ENCODE data around the gene NRN1L. TPM values are rescaled to one million over a fixed set of nuclear protein-coding genes. Genes with fewer than 3 reads are reported as not detected.

The NRN1L gene
- total and polyA plus RNA-seq, 2 of the 4 experiments (the other 2 are of a cell fraction) = 0.27 TPM; not detected in 1

DNA sequence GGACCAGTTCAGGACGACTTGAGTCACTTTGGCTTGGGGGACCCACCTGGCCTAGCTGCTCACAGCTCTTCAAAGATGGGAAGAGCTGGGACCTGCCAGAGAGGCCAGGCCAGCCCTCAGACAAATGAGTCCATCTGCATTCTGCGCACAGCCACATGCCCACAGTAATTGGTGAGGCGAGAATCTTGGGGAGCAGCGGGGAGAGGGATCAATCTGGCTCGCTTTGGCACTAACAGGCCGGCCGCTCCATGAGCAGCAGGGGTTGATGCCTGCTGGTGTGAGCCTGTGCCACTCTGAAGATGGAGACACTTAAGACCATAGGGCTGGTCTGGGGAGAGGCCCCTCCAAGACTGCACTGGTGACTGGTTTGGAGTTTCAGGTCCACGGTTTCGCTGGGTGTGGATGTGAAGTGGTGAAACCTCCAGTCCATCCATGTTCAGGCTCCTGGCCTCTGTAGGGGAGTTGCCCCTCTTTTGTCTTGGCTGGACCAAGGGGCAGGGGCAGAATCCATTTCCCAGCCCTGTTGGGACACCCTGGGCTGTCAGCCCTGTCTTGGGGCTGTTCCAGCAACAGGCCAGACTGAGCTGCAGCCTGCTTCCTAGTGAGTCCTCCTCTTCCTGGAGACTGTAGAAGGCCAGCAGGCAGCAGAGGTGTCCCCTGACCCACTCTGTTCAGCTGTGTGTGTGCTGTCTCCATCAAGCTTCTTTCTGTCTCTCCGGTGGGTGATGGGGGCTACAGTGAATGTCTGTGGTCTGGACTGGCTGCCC lies 39.6 kb downstream of the NRN1L start (continued):
- no peak for TF ChIP-seq BHLHE40 (IDR thresholded peaks at IDR 0.05; ENCODE audit: low read depth, low read length)

DNA sequence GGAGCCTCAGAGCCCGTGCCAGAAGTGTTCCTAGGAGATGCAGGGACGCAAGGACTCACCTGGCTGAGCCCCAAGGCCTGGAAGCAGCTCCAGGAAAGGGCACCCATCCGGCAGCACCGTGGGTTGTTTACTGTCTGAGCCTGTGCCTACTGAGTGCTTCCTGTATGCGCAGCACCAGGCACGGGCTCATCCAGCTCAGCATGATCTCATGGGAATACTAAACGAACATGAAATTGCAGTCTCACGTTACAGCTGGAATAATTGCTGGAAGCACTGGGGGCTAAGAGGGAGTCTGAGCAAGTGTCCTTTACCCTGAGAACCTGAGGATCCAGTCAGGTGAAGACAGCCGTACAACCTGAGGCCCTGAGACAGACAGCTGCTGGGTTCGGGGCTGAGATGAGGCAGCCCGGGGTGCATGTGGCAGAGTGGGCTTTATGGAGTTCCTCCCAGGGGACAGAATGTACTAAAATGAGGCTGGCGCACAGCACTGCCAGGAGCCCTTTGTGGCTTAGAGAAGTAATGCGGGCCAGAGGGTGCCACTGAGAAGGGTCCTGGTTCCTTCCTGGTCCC lies 41.6 kb downstream of the NRN1L start:
- no peak overlapping the region for H2BK15ac ChIP-seq (ENCODE audit: low read depth, low read length)
- no peak overlapping the region for H3K4me3 ChIP-seq (ENCODE audit: insufficient read depth, low read depth, low read length)
- 0 out of 2 replicates have a peak, but pooled peaks have one; percentile 4 for TF ChIP-seq RAD21 (IDR thresholded peaks at IDR 0.05; ENCODE audit: low read length)
- TF ChIP-seq MXI1 (IDR thresholded peaks at IDR 0.05; ENCODE audit: borderline replicate concordance, low read depth, low read length) = no peak
- TF ChIP-seq MAFK (IDR thresholded peaks at IDR 0.05; ENCODE audit: low read depth, low read length) = no peak
- TF ChIP-seq, protein P1, sequence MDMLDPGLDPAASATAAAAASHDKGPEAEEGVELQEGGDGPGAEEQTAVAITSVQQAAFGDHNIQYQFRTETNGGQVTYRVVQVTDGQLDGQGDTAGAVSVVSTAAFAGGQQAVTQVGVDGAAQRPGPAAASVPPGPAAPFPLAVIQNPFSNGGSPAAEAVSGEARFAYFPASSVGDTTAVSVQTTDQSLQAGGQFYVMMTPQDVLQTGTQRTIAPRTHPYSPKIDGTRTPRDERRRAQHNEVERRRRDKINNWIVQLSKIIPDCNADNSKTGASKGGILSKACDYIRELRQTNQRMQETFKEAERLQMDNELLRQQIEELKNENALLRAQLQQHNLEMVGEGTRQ (IDR thresholded peaks at IDR 0.05; ENCODE audit: low read depth, low read length) = no peak
- TF ChIP-seq CEBPB (IDR thresholded peaks at IDR 0.05; ENCODE audit: low read depth, low read length) = no peak
- peaks cover 5 to 44% of the 10 kb centered on the region in 2 experiments; a peak in 2 of 4 replicates for H3K79me1 ChIP-seq (ENCODE audit: low read depth in 1 of 2, low read length in 2 of 2)
- ChIA-PET CTCF (interaction anchor here (1.3 kb wide), 1 partner anchor 110 kb away, joined by 4 read pairs; no protein-coding TSS in a partner anchor), POLR2A (ENCODE audit: unreplicated experiment) (no interaction called here)
- H4K91ac ChIP-seq (ENCODE audit: insufficient read depth, low read depth, low read length) = no peak overlapping the region
- in situ Hi-C loops (cut with MboI; ENCODE audit: low sequenced_read_pairs) = loop anchor here (5.0 to 25.0 kb wide), 3 partner anchors 114 to 389 kb away; partner anchors contain the start of gene RIPOR1
- no peak overlapping the region for H3K4ac ChIP-seq (ENCODE audit: low read depth, low read length)
- no peak overlapping the region for H3K9ac ChIP-seq (ENCODE audit: low read depth, low read length)
- intact Hi-C loops (cut with micrococcal nuclease) = no loop called here
- no peak overlapping the region for H2BK20ac ChIP-seq (ENCODE audit: low read depth, low read length)
- H3K36me3 ChIP-seq (ENCODE audit: control insufficient read depth, insufficient read depth, low read length) = peaks cover 29% of the 10 kb centered on the region
- no peaks in the 10 kb centered on the region for H3K9me1 ChIP-seq (ENCODE audit: insufficient read depth, low read length)
- no peak overlapping the region for H2AK5ac ChIP-seq (ENCODE audit: low read depth, low read length)
- H4K20me1 ChIP-seq (ENCODE audit: insufficient read depth, low read length) = peaks cover 53% of the 10 kb centered on the region
- no peak overlapping the region for H4K8ac ChIP-seq (ENCODE audit: low read depth in 2 of 2, low read length in 2 of 2)
- no peak overlapping the region for H2AFZ ChIP-seq (replicated peaks; ENCODE audit: low read length, poor library complexity)
- H3K4me2 ChIP-seq (ENCODE audit: low read depth, low read length) = no peak overlapping the region
- H3K14ac ChIP-seq (replicated peaks; ENCODE audit: low read depth, low read length) = no peak overlapping the region
- dilution Hi-C loops (cut with HindIII; ENCODE audit: low sequenced_read_pairs, unreplicated experiment) = no loop called here
- no peak overlapping the region for H3K56ac ChIP-seq (ENCODE audit: extremely low read depth, insufficient read depth, low read length)
- peak; percentile 30 for DNase-seq
- no peaks in the 10 kb centered on the region for H3K4me1 ChIP-seq (ENCODE audit: control insufficient read depth, insufficient read depth, low read length)
- BruUV-seq (replicated peaks) = no TSS peak
- H4K5ac ChIP-seq (ENCODE audit: low read depth, low read length) = no peak overlapping the region
- WGBS, 2 experiments (ENCODE audit: extremely low coverage in 2 of 2, insufficient read length in 1 of 2) = 73% methylated on average over 8 of the region's 13 CpGs; no CpG with 5 or more reads in 1 of the 2 experiments
- no peaks in the 10 kb centered on the region for H3K27me3 ChIP-seq (ENCODE audit: control insufficient read depth, insufficient read depth, low read length)
- no peak overlapping the region for H3K27ac ChIP-seq (ENCODE audit: insufficient read depth, low read length)
- no peak overlapping the region for H3K23ac ChIP-seq (ENCODE audit: low read depth, low read length)
- peak; percentile 9; the same call in 1 of the 2 replicates for ATAC-seq (ENCODE audit: low read depth)
- no peak overlapping the region for H3K18ac ChIP-seq (ENCODE audit: low read depth, low read length)
- H3K9me3 ChIP-seq (ENCODE audit: control insufficient read depth, insufficient read depth, low read length) = no peaks in the 10 kb centered on the region
- H2AK9ac ChIP-seq (replicated peaks; ENCODE audit: low read depth, low read length, poor library complexity) = no peak overlapping the region
- H2BK120ac ChIP-seq (ENCODE audit: low read depth, low read length) = no peak overlapping the region
- no peak overlapping the region for H2BK5ac ChIP-seq (ENCODE audit: low read depth, low read length, poor library complexity, severe bottlenecking)
